Testis (tissue), 3 donors: Measurements from ENCODE around the gene DNAJB8. TPM values are rescaled to one million over a fixed set of nuclear protein-coding genes. Genes with fewer than 3 reads are reported as not detected.

Experiments
- DNase-seq: peaks from one replicate; pipeline ENCODE4 v3.0.0-alpha.2; 2019
- H3K27ac ChIP-seq, 2 donors: fragments of 200-600 bp; sonication (generic); one replicate each; pipeline ENCODE4 v1.5.1; 2019
- H3K27me3 ChIP-seq: fragments of 200-600 bp; sonication (generic); one replicate; pipeline ENCODE4 v1.5.1; 2019
- H3K36me3 ChIP-seq: fragments of 200-600 bp; sonication (generic); one replicate; pipeline ENCODE4 v1.5.1; 2017; ENCODE audit warnings: low read depth; ENCODE audit errors: missing control alignments
- H3K4me1 ChIP-seq: fragments of 200-600 bp; sonication (generic); one replicate; pipeline ENCODE4 v1.5.1; 2019
- H3K4me3 ChIP-seq, 2 donors: fragments of 200-600 bp; sonication (generic); one replicate each; pipeline ENCODE4 v1.5.1; 2017 to 2019
- H3K9me3 ChIP-seq: fragments of 200-600 bp; sonication (generic); one replicate; pipeline ENCODE4 v1.5.1; 2017
- POLR2A ChIP-seq: fragments of 450-650 bp; IDR thresholded peaks from one replicate; pipeline ENCODE4 v1.6.1; 2017; ENCODE audit warnings: antibody characterized with exemption, mild to moderate bottlenecking, moderate library complexity
- WGBS, 2 donors: methylation state at CpG; one replicate each; pipeline ENCODE4 v1.1.5; 2018; 5-methylcytosine and 5-hydroxymethylcytosine counted together
- intact Hi-C: fragments of 100-400 bp; cut with DNase I; formaldehyde crosslinking; loops from one replicate; pipeline ENCODE4 v1.15.1; 2023; ENCODE audit warnings: low total_unique reads
- polyA plus RNA-seq: library from polyadenylated mRNA; stranded (reverse); fragments of 350-450 nt; fragmentation: Illumina TruSeq; extraction: RNeasy Lipid Tissue Mini Kit (QIAGEN cat#74804); gene quantifications from one replicate; pipeline ENCODE4 v1.2.3, GENCODE V29; 2014; ENCODE audit warnings: low read depth, low replicate concordance; ENCODE audit not compliant: insufficient read depth
- total RNA-seq, 2 donors: library from RNA; depleted of rRNA; stranded (reverse); fragments of >200 nt; gene quantifications; one replicate each; pipeline ENCODE4 v1.2.3, GENCODE V29; 2016
- TF ChIP-seq, protein P1 (sequence below), 3 experiments: fragments of 450-650 bp in 2 of 3; fragments of 200-600 bp in 1 of 3; sonication (generic) in 1 of 3; IDR thresholded peaks; one replicate each; pipeline ENCODE4 v1.5.1; 2016 to 2019; ENCODE audit warnings: antibody characterized with exemption in 3 of 3, mild to moderate bottlenecking in 2 of 3, moderate library complexity in 1 of 3

The DNAJB8 gene
- total and polyA plus RNA-seq, 3 donors from 2014 or later, result 18.3 to 75.0 (median 46.0) TPM

DNA sequence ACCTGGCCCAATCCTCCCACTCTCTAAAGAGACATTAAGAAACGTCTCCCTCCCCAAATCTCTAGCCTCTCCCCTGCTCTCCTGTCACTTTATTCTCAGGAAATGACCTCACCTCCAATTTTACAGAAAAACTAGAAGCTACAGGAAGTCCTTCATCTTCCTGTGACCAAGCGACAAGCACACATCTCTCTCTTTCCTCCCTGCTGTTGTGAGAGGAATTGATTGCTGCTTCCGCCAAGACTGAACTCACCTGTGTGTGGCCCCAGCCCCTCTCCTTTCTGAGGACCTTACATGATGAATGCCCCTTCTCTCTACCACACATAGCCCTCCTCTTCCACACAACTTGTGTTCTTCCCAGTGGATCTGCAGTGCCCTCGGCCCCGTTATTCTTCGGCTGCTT, 18.2 kb downstream of the DNAJB8 start:
- TF ChIP-seq, protein P1, sequence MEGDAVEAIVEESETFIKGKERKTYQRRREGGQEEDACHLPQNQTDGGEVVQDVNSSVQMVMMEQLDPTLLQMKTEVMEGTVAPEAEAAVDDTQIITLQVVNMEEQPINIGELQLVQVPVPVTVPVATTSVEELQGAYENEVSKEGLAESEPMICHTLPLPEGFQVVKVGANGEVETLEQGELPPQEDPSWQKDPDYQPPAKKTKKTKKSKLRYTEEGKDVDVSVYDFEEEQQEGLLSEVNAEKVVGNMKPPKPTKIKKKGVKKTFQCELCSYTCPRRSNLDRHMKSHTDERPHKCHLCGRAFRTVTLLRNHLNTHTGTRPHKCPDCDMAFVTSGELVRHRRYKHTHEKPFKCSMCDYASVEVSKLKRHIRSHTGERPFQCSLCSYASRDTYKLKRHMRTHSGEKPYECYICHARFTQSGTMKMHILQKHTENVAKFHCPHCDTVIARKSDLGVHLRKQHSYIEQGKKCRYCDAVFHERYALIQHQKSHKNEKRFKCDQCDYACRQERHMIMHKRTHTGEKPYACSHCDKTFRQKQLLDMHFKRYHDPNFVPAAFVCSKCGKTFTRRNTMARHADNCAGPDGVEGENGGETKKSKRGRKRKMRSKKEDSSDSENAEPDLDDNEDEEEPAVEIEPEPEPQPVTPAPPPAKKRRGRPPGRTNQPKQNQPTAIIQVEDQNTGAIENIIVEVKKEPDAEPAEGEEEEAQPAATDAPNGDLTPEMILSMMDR (IDR thresholded peaks at IDR 0.05), result no peak
- TF ChIP-seq POLR2A, result no peak
- 74 to 77% methylated on average over 6 of the region's 6 CpGs for WGBS, 2 donors
- no peaks in the 10 kb centered on the region for H3K4me1 ChIP-seq

DNA sequence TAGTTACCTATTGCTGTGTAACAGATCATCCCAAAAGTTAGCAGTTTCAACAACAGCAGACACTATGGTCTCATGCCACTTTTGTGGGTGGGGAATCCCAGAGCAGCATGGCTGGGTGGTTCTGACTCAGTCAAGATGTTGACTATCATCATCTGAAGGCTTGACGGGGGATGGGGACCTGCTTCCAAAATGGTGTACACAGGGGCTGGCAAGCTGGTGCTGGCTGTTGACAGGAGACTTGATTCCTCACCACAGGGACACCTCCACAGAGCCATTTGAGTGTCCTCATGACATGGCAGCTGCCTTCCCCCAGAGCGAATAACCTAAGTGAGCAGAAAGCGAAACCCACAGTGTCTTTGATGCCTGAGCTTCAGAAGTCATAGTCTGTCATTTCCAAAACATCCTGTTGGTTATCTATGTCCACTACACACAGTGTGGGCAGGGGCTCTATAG, 19.1 kb downstream of the DNAJB8 start:
- no peaks in the 10 kb centered on the region for H3K36me3 ChIP-seq
- intact Hi-C loops, result no loop called here
- WGBS, 2 donors, result 100% methylated on average over 2 to 3 of the region's 3 CpGs
- H3K4me1 ChIP-seq, result no peaks in the 10 kb centered on the region
- no peak overlapping the region for H3K27ac ChIP-seq
- TF ChIP-seq, protein P1 (IDR thresholded peaks at IDR 0.05), result no peak
- TF ChIP-seq POLR2A, result no peak
- H3K9me3 ChIP-seq, result no peaks in the 10 kb centered on the region
- DNase-seq, result no peak
- no peaks in the 10 kb centered on the region for H3K27me3 ChIP-seq
- H3K4me3 ChIP-seq, result no peak overlapping the region

More for the DNA sequence above, 18.2 kb downstream of the DNAJB8 start:
- no peaks in the 10 kb centered on the region for H3K27me3 ChIP-seq
- no peak overlapping the region for H3K27ac ChIP-seq
- no peak overlapping the region for H3K4me3 ChIP-seq
- DNase-seq, result no peak
- intact Hi-C loops, result no loop called here
- no peaks in the 10 kb centered on the region for H3K9me3 ChIP-seq
- H3K36me3 ChIP-seq, result no peaks in the 10 kb centered on the region

DNA sequence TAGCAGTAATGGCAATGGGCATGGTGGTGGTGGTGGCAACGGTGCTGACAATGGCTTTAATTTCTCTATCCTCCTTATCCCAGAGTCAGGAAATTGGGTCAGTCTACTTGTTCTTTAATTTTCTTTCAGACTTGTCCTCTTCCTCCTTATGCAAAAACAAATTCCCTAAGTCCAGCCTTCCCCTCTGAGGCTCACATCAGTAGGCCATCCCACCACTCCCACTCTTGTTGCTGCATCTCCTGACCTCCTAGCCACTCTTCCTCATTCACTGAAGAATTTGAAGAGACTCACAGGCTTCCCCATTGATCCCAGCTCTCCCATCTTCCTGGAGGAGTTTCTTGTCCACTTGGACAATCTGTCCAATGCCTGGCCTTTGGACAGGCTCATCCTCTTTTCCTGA, 19.9 kb downstream of the DNAJB8 start:
- 94 to 97% methylated on average over 1 of the region's 1 CpG for WGBS, 2 donors
- H3K27me3 ChIP-seq, result no peaks in the 10 kb centered on the region

DNA sequence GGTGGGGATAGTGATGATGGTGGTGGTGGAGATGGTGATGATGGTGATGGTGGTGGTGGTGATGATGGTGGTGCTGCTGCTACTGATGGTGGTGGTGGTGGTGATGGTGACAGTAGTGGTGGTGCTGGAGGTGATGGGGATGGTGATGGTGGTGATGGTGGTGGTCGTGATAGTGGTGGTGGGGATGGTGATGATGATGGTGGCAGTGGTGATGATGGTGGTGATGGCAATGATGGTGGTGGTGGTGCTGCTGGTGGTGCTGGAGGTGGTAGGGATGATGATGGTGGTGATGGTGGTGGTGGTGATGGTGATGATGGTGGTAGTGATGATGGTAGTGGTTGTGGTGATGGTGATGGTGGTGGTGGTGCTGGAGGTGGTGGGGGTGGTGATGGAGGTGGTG, 21.3 kb downstream of the DNAJB8 start:
- intact Hi-C loops, result no loop called here
- no peak for DNase-seq

More for the DNA sequence above, 19.9 kb downstream of the DNAJB8 start:
- TF ChIP-seq POLR2A, result no peak
- TF ChIP-seq, protein P1 (IDR thresholded peaks at IDR 0.05), result no peak
- Histone ChIP-seq H3K36me3 (no peaks in the 10 kb centered on the region), H3K9me3 (no peaks in the 10 kb centered on the region), H3K4me1 (no peaks in the 10 kb centered on the region), H3K4me3 (no peak overlapping the region), H3K27ac (no peak overlapping the region)
- DNase-seq, result no peak
- intact Hi-C loops, result no loop called here

DNA sequence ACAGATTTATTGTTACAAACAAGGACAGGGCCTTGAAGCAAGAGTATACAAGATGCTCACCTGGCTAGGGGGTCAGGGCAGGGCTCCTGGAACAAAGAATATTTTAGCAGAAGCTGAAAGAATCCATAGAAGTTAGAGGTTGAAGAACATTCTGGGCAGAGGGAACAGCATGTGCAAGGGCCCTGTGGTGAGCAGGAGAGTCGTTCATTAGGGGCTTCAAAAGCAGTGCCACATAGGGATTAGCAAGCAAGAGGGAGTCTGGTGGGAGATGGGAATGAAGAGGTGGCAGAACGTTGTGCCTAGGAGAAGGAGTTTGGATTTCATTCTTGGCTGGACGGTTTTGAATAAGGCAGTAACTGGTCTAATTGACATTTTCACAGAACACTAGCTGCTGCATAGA, 22.9 kb downstream of the DNAJB8 start:
- intact Hi-C loops, result no loop called here
- no peak overlapping the region for H3K4me3 ChIP-seq
- H3K36me3 ChIP-seq, result no peaks in the 10 kb centered on the region
- TF ChIP-seq POLR2A, result no peak
- TF ChIP-seq, protein P1 (IDR thresholded peaks at IDR 0.05), result no peak
- DNase-seq, result no peak
- H3K27me3 ChIP-seq, result no peaks in the 10 kb centered on the region
- no peaks in the 10 kb centered on the region for H3K9me3 ChIP-seq
- WGBS, 2 donors, result 77 to 82% methylated on average over 3 of the region's 3 CpGs
- no peak overlapping the region for H3K27ac ChIP-seq
- no peaks in the 10 kb centered on the region for H3K4me1 ChIP-seq

More for the DNA sequence above, 21.3 kb downstream of the DNAJB8 start:
- Histone ChIP-seq H3K9me3 (no peaks in the 10 kb centered on the region), H3K4me3 (no peak overlapping the region), H3K4me1 (no peaks in the 10 kb centered on the region), H3K36me3 (no peaks in the 10 kb centered on the region), H3K27me3 (no peaks in the 10 kb centered on the region), H3K27ac (no peak overlapping the region)
- TF ChIP-seq, protein P1 (IDR thresholded peaks at IDR 0.05), result no peak
- TF ChIP-seq POLR2A, result no peak
- 93 to 97% methylated on average over 1 of the region's 1 CpG for WGBS, 2 donors
